ENCODE measurements around the gene BAZ2B.

Gene BAZ2B

GRCh38 chr2:159380685-159381239, 235.6 kb downstream of the BAZ2B start (continued):
- TF ChIP-seq CREB5 (CRISPR knock-in tag; IDR thresholded peaks at IDR 0.05; ENCODE audit: low read depth) = no peak
- no peak for TF ChIP-seq OSR1 (CRISPR knock-in tag; IDR thresholded peaks at IDR 0.05)

- TF ChIP-seq ISL1 (CRISPR knock-in tag; IDR thresholded peaks at IDR 0.05) = no peak
- TF ChIP-seq ZFP3 (CRISPR knock-in tag; IDR thresholded peaks at IDR 0.05) = no peak
- no peak for ATAC-seq
These were observed 237.2 kb downstream of the BAZ2B start for GRCh38 chr2:159379181-159379580.

- ATAC-seq = no peak
- TF ChIP-seq ZNF70 (CRISPR knock-in tag; IDR thresholded peaks at IDR 0.05) (no peak), ZNF565 (CRISPR knock-in tag; conservative IDR thresholded peaks at IDR 0.05; ENCODE audit: low read depth) (no peak), BACH2 (CRISPR knock-in tag; IDR thresholded peaks at IDR 0.05; ENCODE audit: borderline replicate concordance) (no peak), CSRNP3 (CRISPR knock-in tag; IDR thresholded peaks at IDR 0.05) (no peak), TSHZ2 (CRISPR knock-in tag; IDR thresholded peaks at IDR 0.05) (no peak), TCF4 (CRISPR knock-in tag; IDR thresholded peaks at IDR 0.05; ENCODE audit: borderline replicate concordance) (no peak), ZNF8 (CRISPR knock-in tag; IDR thresholded peaks at IDR 0.05) (no peak), GLIS3 (CRISPR knock-in tag; IDR thresholded peaks at IDR 0.05) (no peak), CREB5 (CRISPR knock-in tag; IDR thresholded peaks at IDR 0.05; ENCODE audit: low read depth) (no peak), ARNTL (CRISPR knock-in tag; IDR thresholded peaks at IDR 0.05; ENCODE audit: borderline replicate concordance, low read depth) (no peak), CSDC2 (CRISPR knock-in tag; IDR thresholded peaks at IDR 0.05) (no peak), TOX (CRISPR knock-in tag; IDR thresholded peaks at IDR 0.05; ENCODE audit: borderline replicate concordance) (no peak), RARB (CRISPR knock-in tag; IDR thresholded peaks at IDR 0.05) (no peak)
These were observed 241.1 kb downstream of the BAZ2B start for GRCh38 chr2:159375241-159375640.

- no peak for ATAC-seq
- TF ChIP-seq TOX (CRISPR knock-in tag; IDR thresholded peaks at IDR 0.05; ENCODE audit: borderline replicate concordance) = no peak
- no peak for TF ChIP-seq ARNTL (CRISPR knock-in tag; IDR thresholded peaks at IDR 0.05; ENCODE audit: borderline replicate concordance, low read depth)
- TF ChIP-seq ZNF70 (CRISPR knock-in tag; IDR thresholded peaks at IDR 0.05) = no peak
- no peak for TF ChIP-seq BACH2 (CRISPR knock-in tag; IDR thresholded peaks at IDR 0.05; ENCODE audit: borderline replicate concordance)
- no peak for TF ChIP-seq PPARA (CRISPR knock-in tag; IDR thresholded peaks at IDR 0.05; ENCODE audit: borderline replicate concordance)
- no peak for TF ChIP-seq PATZ1 (CRISPR knock-in tag; IDR thresholded peaks at IDR 0.05; ENCODE audit: borderline replicate concordance)
- TF ChIP-seq ZNF565 (CRISPR knock-in tag; conservative IDR thresholded peaks at IDR 0.05; ENCODE audit: low read depth) = no peak
- TF ChIP-seq TSHZ2 (CRISPR knock-in tag; IDR thresholded peaks at IDR 0.05) = no peak
- no peak for TF ChIP-seq CSRNP3 (CRISPR knock-in tag; IDR thresholded peaks at IDR 0.05)
- TF ChIP-seq SNAI2 (CRISPR knock-in tag; IDR thresholded peaks at IDR 0.05) = no peak
- TF ChIP-seq ZC3H10 (CRISPR knock-in tag; IDR thresholded peaks at IDR 0.05) = no peak
- TF ChIP-seq CSDC2 (CRISPR knock-in tag; IDR thresholded peaks at IDR 0.05) = no peak
- no peak for TF ChIP-seq CREB5 (CRISPR knock-in tag; IDR thresholded peaks at IDR 0.05; ENCODE audit: low read depth)
- TF ChIP-seq ZNF8 (CRISPR knock-in tag; IDR thresholded peaks at IDR 0.05) = no peak
These were observed 244.8 kb downstream of the BAZ2B start for GRCh38 chr2:159371506-159371905.

Data from SK-N-SH treated with all-trans-retinoic acid at 6 μM for 48 hours (cell line).